Body of pancreas (tissue), 4 donors: ENCODE data around the gene URM1.

Experiments used
- POLR2A ChIP-seq, 3 donors: fragments of 450-650 bp; IDR thresholded peaks; one replicate each; pipeline ENCODE4 v1.6.1; 2016; ENCODE audit warnings: antibody characterized with exemption in 3 of 3, mild to moderate bottlenecking in 2 of 3
- TF ChIP-seq, protein P1 (sequence below), 7 experiments: fragments of 450-650 bp in 4 of 7; fragments of 200-600 bp in 3 of 7; sonication (generic) in 3 of 7; IDR thresholded peaks; one replicate each; pipeline ENCODE4 v1.5.1; 2016 to 2019; ENCODE audit warnings: antibody characterized with exemption in 7 of 7

DNA sequence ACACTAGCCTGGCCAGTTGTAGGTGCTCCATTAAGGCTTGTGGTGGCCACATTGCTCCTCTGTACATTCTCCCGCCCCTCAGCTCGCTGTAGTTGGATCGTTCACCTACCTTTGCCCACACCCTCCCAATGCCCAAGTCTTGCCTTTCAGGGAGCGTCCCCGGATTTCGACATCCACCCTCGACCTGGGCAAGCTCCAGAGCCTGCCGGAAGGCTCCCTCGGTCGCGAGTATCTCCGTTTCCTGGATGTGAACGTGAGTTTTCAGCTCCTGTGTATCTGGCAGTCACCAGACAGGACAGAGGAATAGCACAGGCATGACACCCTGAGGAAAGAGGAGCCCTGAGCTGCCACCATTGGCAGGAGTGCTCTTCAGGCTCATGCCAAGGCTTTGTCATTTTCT, 45.5 kb upstream of the URM1 start:
- TF ChIP-seq, protein P1, sequence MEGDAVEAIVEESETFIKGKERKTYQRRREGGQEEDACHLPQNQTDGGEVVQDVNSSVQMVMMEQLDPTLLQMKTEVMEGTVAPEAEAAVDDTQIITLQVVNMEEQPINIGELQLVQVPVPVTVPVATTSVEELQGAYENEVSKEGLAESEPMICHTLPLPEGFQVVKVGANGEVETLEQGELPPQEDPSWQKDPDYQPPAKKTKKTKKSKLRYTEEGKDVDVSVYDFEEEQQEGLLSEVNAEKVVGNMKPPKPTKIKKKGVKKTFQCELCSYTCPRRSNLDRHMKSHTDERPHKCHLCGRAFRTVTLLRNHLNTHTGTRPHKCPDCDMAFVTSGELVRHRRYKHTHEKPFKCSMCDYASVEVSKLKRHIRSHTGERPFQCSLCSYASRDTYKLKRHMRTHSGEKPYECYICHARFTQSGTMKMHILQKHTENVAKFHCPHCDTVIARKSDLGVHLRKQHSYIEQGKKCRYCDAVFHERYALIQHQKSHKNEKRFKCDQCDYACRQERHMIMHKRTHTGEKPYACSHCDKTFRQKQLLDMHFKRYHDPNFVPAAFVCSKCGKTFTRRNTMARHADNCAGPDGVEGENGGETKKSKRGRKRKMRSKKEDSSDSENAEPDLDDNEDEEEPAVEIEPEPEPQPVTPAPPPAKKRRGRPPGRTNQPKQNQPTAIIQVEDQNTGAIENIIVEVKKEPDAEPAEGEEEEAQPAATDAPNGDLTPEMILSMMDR (IDR thresholded peaks at IDR 0.05) = no peak
- no peak for TF ChIP-seq POLR2A (IDR thresholded peaks at IDR 0.05)
